Ovary (tissue), 9 donors: ENCODE measurements around the gene CCL22. TPM values are rescaled to one million over a fixed set of nuclear protein-coding genes. Genes with fewer than 3 reads are reported as not detected.

Experiments
- DNase-seq, 5 donors: peaks; one replicate each; pipeline ENCODE4 v3.0.0-alpha.2; 2019 to 2020
- H3K27ac ChIP-seq, 2 donors: fragments of 200-600 bp; one replicate each; pipeline versions ENCODE4 v1.5.1 to v1.8.0; 2019 to 2022
- H3K27me3 ChIP-seq: fragments of 200-600 bp; one replicate; pipeline ENCODE4 v1.8.0; 2022
- H3K36me3 ChIP-seq: fragments of 200-600 bp; sonication (generic); one replicate; pipeline ENCODE4 v1.5.1; 2019
- H3K4me1 ChIP-seq: one replicate; pipeline ENCODE4 v1.8.1; 2013; ENCODE audit warnings: mild to moderate bottlenecking, moderate library complexity; ENCODE audit not compliant: insufficient read depth
- H3K4me3 ChIP-seq: fragments of 200-600 bp; sonication (generic); one replicate; pipeline ENCODE4 v1.5.1; 2017
- H3K9me3 ChIP-seq, 2 donors: fragments of 200-600 bp in 1 of 2; sonication (generic) in 1 of 2; one replicate each; pipeline versions ENCODE4 v1.5.1 to v1.8.1; 2013 to 2019; ENCODE audit warnings: mild to moderate bottlenecking in 1 of 2, moderate library complexity in 1 of 2
- EP300 ChIP-seq: sonication (generic); formaldehyde crosslinking; IDR thresholded peaks from one replicate; pipeline ENCODE4 v1.6.1; 2017; ENCODE audit warnings: antibody characterized with exemption
- POLR2A ChIP-seq: fragments of 450-650 bp; IDR thresholded peaks from one replicate; pipeline ENCODE4 v1.6.1; 2017; ENCODE audit warnings: antibody characterized with exemption, mild to moderate bottlenecking, moderate library complexity
- WGBS, 3 donors: extraction: QIAGEN DNeasy Blood & Tissue Kit in 1 of 3; methylation state at CpG; one replicate each; pipeline versions ENCODE4 v1.1.5 to v1.1.7; 2013 to 2017; 5-methylcytosine and 5-hydroxymethylcytosine counted together
- intact Hi-C, 4 donors: fragments of 100-400 bp; cut with DNase I; formaldehyde crosslinking; loops; one replicate each; pipeline versions ENCODE4 v1.11.0 to v1.15.1; 2022 to 2023
- polyA plus RNA-seq, 2 donors: library from polyadenylated mRNA; stranded (reverse); fragments of 200-250 nt in 1 of 2; fragments of 350-450 nt in 1 of 2; fragmentation: Illumina TruSeq in 1 of 2; extraction: RNeasy Lipid Tissue Mini Kit (QIAGEN cat#74804) in 1 of 2; gene quantifications; one replicate each; pipeline ENCODE4 v1.2.3, GENCODE V29; 2013 to 2014
- total RNA-seq, 7 donors: library from RNA; depleted of rRNA in 2 of 7; stranded (reverse); fragments of >200 nt in 2 of 7; fragmentation: NEBNext Ultra II Directional in 3 of 7; extraction: Animal tissue kit (Norgen Biotek cat#: 25700) in 3 of 7; gene quantifications; one replicate each; pipeline versions ENCODE4 v1.1.0 to v1.2.4, GENCODE V29; 2016 to 2023
- TF ChIP-seq, protein P1 (sequence below), 3 donors: fragments of 450-650 bp in 2 of 3; fragments of 200-600 bp in 1 of 3; IDR thresholded peaks; one replicate each; pipeline versions ENCODE4 v1.5.1 to v1.8.0; 2016 to 2022; ENCODE audit warnings: antibody characterized with exemption in 3 of 3, mild to moderate bottlenecking in 1 of 3
- donor health status: DM: no; HTN: no; CAD: no; lungs with moderate emphysema.
- donor health status: DM: no; HTN: no; CAD: no.
- donor health status: Bipolar disorder and iron deficiency.
- donor health status: DM: yes; HTN: yes; CAD: no.
- donor health status: DM: no; HTN: no; CAD: no.
- donor health status: DM: yes; HTN: yes; CAD: no.

Gene CCL22
- total and polyA plus RNA-seq, 9 donors: 0.40 to 0.74 TPM; not detected in 7

DNA sequence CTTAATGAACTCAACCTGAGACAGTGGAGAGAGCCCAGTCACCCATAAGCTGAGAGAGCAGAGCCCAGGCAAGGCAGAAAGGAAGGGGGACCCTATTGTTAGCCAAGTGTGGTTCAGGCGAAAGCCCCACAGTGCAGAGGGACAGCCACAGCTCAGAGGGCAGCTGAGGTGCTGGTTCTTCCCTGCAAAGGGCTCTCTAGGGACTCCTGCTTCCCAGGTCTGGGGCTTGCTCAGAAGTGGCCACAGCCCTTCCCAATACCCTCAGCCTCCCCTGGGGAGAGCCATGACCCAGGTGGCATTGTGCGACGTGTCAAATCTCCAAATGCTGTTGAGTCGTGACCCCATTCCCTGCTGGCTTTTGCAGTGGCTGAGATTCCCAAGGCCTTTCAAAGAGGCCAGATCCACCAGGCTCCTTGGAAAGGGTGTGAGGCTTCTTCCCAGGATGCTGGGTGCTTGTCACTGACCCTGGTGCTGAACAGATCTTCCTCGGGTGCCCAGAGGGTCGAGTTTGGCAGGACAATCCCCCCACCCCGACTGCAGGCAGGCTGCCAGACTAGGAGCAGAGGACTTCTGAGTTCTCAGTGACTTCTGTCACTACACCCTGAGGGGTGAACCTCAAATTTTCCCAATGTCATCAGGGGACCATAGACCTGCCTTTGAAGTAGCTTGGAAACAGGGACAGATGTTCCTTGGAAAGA, 43.5 kb downstream of the CCL22 start:
- no peaks in the 10 kb centered on the region for H3K27me3 ChIP-seq
- DNase-seq: no peak
- H3K4me3 ChIP-seq: no peak overlapping the region
- H3K4me1 ChIP-seq: no peaks in the 10 kb centered on the region
- TF ChIP-seq POLR2A (no peak), EP300 (no peak)
- TF ChIP-seq, protein P1, sequence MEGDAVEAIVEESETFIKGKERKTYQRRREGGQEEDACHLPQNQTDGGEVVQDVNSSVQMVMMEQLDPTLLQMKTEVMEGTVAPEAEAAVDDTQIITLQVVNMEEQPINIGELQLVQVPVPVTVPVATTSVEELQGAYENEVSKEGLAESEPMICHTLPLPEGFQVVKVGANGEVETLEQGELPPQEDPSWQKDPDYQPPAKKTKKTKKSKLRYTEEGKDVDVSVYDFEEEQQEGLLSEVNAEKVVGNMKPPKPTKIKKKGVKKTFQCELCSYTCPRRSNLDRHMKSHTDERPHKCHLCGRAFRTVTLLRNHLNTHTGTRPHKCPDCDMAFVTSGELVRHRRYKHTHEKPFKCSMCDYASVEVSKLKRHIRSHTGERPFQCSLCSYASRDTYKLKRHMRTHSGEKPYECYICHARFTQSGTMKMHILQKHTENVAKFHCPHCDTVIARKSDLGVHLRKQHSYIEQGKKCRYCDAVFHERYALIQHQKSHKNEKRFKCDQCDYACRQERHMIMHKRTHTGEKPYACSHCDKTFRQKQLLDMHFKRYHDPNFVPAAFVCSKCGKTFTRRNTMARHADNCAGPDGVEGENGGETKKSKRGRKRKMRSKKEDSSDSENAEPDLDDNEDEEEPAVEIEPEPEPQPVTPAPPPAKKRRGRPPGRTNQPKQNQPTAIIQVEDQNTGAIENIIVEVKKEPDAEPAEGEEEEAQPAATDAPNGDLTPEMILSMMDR (IDR thresholded peaks at IDR 0.05): no peak
- no peaks in the 10 kb centered on the region for H3K36me3 ChIP-seq
- H3K9me3 ChIP-seq: no peaks in the 10 kb centered on the region
- WGBS, 3 donors: 39 to 54% (median 43%) methylated on average over 7 of the region's 7 CpGs
- intact Hi-C loops: no loop called here
- no peak overlapping the region for H3K27ac ChIP-seq

DNA sequence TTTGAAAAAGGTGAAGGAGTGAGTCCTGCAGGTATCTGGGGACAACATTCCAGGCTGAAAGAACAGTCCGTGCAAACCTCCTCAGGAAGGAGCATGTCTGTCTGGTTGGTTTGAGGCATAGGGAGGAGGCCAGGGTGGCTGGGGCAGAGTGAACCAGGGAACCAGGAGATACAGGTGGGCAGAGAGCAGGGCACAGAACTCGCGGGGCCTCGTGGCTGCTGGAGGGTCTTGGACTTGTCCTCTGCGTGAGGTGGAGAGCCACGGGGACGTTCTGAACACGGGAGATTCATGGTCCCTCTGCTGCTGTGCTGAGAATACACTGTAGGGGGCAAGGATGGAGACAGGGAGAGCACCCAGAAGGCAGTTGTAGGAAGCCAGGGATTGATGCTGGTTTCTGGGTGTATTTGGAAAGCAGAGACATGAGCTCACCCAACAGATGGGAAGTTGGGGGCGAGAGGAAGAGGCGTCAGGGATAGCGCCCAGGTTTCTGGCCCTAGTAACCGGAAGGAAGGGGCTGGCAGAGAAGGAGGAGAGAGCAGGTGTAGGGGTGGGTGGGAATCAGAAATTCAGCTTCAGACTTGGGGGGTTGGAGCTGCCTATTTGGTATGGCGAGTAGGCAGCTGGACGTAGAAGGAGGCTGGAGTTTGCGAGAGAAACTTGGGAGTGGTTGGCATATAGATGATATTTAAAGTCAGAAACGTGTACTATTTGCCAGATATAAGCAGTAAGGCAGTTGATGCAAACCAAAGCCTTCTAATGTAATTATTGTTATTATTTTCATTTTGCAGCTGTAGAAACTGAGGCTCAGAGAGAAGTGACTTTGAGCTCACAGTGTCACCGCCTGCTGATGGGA, 45.6 kb downstream of the CCL22 start, which contains the start of gene CCL17:
Gene CCL17 (plus strand): TSS at position 803 of the 853 bp plus-strand sequence. CDS start 9,166 bp downstream, outside the sequence.
- intact Hi-C loops: no loop called here
- no peaks in the 10 kb centered on the region for H3K4me1 ChIP-seq
- TF ChIP-seq, protein P1 (IDR thresholded peaks at IDR 0.05): no peak
- TF ChIP-seq EP300: no peak
- TF ChIP-seq POLR2A: no peak
- no peaks in the 10 kb centered on the region for H3K9me3 ChIP-seq
- H3K27ac ChIP-seq: no peak within 1 kb of the TSS
- 63 to 68% (median 66%) methylated on average over 17 of the region's 17 CpGs for WGBS, 3 donors
- no peak for DNase-seq
- H3K27me3 ChIP-seq: no peaks in the 10 kb centered on the region
- H3K4me3 ChIP-seq: no peak within 1 kb of the TSS
- H3K36me3 ChIP-seq: no peaks in the 10 kb centered on the region

DNA sequence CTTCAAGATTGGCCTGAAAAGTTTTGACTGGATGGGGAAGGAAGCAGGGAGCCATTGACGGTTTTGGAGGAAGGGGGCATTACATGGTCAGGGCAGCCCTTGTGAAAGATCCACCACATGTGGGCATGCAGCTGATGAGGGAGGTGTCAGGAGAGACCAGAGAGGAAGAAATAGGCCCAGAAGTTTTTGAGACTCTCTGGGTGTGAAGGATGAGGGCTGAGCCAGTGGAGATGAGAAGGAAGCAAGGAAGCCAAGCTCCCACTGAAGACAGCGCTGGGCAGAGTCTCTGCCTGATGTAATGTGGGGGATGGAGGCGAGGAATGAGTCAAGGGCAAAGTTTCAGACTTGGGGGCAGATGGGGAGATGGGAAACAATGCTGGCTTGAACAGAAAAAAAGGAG, 46.5 kb downstream of the CCL22 start:
- intact Hi-C loops: no loop called here

DNA sequence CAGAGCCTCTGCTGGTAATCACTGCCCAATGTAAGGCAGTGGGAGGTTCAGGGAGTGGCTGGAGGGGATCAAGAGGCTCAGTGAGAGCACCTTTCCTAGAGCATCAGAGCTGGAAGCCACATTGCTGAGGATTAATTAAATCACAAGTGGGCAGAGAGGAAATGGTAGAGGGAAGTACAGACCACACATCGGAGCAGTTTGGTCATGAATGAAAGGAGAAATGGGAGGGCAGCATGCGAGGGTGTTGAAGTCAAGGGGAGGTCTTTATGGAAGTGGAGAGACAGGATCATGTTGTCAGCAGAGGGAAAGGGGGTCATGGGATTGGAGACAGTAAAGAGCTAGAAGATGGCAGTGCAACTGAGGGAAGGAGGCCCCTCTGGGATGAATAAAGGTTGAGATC, 48.3 kb downstream of the CCL22 start:
- Histone ChIP-seq H3K36me3 (no peaks in the 10 kb centered on the region), H3K9me3 (no peaks in the 10 kb centered on the region), H3K4me3 (no peak overlapping the region), H3K4me1 (no peaks in the 10 kb centered on the region), H3K27ac (no peak overlapping the region), H3K27me3 (no peaks in the 10 kb centered on the region)
- no peak for TF ChIP-seq POLR2A
- TF ChIP-seq, protein P1 (IDR thresholded peaks at IDR 0.05): no peak
- TF ChIP-seq EP300: no peak
- WGBS, 3 donors: 70% methylated on average over 2 of the region's 2 CpGs
- intact Hi-C loops: no loop called here
- no peak for DNase-seq

More for the DNA sequence above, 46.5 kb downstream of the CCL22 start:
- 56 to 69% (median 67%) methylated on average over 3 of the region's 3 CpGs for WGBS, 3 donors
- DNase-seq: no peak
- Histone ChIP-seq H3K4me1 (no peaks in the 10 kb centered on the region), H3K9me3 (no peaks in the 10 kb centered on the region), H3K27me3 (no peaks in the 10 kb centered on the region), H3K4me3 (no peak overlapping the region), H3K36me3 (no peaks in the 10 kb centered on the region), H3K27ac (no peak overlapping the region)
- no peak for TF ChIP-seq POLR2A
- TF ChIP-seq, protein P1 (IDR thresholded peaks at IDR 0.05): no peak
- no peak for TF ChIP-seq EP300
